CMK (cell line): ENCODE data around the gene S1PR1.
"Not testable (repeated sequence)": the region's sequence is repeated elsewhere in the genome, so short reads cannot be mapped to it uniquely, and the experiment has no call there.

Source experiments
- DNase-seq: peaks from one replicate; pipeline ENCODE4 v3.0.0-alpha.2; 2010; ENCODE audit warnings: low read depth

S1PR1 gene

DNA sequence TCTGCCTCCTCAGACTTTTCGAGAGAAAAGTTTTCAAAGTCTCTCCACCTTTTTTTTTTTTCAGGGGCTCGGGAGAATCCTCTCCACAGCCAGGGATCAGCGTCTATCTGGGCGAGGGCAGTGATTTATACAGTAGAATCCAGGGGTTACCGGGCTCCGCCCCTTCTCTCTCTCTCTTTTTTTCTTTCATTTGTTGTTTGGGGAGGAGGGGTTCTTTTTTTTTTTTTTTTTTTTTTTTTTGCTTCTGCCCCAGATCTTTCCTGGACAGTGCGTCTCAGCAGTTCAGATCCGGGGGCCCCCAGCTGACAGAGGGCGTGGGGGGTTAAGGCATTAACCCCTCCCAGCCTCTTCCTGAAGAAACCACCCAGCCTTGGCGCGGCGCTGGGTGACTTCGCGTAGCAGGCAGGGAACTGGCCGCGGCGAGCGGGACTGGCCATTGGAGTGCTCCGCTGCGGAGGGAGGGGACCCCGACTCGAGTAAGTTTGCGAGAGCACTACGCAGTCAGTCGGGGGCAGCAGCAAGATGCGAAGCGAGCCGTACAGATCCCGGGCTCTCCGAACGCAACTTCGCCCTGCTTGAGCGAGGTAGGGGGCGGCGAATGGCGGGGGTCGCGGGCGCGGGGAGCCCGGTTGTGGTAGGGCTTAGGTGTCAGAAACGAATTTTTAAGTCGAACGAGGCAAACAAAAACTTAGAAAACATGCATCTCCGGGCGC, at the start of gene S1PR1:
TSS of gene S1PR1 (plus strand) at position 504 of the 713 bp plus-strand sequence. CDS start 1,966 bp downstream, outside the sequence.
- peak; percentile 38 for DNase-seq

DNA sequence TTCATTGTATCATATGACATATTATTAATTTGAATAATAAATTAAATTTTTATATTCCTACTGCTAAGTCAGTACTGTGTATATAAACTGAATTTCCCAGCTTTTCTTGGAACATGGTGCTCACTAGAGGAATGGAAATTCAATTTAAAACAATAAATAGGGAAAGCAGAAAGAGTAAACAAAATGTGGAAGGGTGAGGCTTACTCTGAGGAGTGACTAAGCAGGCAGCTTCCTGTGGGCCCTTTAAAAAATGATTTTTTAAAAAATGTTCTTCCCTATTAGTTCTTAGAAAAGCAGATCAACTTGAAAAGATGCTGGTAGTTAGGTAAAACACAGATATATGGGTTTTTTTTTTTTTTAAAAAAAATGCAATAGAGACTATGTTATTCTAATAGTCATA, 49.5 kb upstream of the S1PR1 start:
- no peak for DNase-seq

DNA sequence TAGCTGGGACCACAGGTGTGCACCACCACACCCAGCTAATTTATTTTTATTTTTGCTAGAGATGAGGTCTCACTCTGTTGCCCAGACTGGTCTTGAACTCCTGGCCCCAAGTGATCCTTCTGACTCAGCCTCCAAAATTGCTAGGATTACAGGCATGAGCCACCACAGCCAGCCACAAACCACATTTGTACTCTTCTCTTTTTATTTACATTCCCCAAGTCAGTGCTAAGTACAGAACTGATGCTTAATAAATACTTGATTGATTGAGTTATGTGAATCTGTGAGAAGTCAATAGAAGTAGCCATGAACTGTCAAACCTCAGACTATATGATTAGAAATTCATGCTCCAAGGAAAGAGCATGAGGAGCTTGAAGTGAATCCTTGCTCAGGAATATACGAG, 48.5 kb upstream of the S1PR1 start:
- DNase-seq = no peak

DNA sequence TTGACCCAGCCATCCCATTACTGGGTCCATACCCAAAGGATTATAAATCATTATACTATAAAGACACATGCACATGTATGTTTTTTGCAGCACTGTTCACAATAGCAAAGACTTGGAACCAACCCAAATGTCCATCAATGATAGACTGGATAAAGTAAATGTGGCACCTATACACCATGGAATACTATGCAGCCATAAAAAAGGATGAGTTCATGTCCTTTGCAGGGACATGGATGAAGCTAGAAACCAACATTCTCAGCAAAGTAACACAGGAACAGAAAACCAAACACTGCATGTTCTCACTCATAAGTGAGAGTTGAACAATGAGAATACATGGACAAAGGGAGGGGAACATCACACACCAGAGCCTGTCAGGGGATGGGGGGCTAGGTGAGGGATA, 47.9 kb upstream of the S1PR1 start:
- DNase-seq = not testable (repeated sequence)

DNA sequence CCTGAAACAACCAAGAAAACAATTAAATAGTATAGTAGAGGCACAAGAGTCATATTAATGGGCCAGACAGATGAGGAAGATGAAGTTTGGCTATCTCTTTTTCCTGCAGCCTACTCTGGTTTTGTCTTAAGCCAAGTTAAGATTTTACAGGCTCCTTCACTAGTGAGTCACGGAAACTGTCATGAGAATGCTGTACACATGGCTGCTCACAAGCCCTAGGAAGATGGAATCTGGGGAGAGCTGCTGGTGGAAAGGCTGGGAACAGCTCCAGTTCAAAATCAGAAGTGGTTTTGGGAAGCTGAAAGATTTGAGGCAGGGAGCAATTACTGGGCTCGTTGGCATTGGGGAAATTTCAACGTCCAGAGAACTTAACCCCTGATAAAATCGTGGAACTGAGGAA, 46.4 kb upstream of the S1PR1 start:
- DNase-seq = no peak

DNA sequence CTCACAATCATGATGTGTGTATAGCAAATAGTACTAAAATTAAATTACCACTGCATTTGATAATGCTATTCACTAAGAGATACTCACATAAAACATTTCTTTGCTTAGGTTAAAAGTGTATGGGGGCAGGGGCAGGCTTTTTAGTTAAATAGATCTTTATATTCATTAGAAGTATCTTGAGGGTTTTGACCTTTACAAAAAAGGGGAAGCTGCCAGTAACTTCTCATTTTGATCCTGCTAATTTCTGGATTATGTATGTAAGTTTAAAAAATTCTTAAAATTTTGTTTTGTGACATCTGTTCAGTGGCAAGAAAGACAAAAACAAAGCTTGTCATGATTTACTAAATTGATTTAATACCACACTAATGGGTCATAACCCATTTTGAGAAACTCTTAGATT, 45.8 kb upstream of the S1PR1 start:
- no peak for DNase-seq

DNA sequence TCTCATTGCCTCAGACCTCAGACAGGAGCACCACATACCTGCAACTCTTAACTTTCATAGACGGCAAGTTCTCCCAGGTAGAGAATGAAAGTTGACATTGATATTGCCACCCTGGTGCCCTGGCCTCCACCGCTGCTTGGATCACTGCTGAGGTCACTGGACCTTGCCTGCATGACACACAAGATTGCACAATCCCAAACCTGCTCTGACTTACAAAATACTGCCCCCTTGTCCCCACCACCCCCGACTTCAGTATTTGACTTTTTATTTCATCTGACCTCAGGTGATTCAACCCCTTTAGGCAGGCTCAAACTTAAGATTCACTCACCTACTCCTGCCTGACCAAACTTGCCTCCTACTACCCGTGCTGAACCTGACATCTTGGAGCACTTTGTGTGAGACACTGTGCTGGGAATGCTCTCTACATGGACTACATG, 43.1 kb upstream of the S1PR1 start:
- DNase-seq = no peak

DNA sequence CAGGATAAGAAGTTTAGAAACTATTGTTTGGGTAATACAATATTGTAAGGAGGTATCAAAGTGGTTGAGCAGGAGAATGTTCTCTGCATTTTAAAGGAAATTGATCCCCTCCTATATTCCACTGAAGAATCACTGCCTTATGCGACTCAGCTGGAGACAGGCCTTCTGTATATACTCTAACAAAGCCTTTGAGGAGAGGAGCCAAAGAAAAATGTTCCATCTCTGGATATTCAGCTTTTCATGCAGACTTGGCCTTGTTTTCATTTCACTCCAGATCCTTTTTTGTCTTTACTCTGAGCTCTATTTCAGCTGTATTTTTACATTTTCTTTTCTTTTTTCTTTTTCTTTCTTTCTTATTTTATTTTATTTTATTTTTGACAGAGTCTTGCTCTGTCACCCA, 42.1 kb upstream of the S1PR1 start:
- no peak for DNase-seq

DNA sequence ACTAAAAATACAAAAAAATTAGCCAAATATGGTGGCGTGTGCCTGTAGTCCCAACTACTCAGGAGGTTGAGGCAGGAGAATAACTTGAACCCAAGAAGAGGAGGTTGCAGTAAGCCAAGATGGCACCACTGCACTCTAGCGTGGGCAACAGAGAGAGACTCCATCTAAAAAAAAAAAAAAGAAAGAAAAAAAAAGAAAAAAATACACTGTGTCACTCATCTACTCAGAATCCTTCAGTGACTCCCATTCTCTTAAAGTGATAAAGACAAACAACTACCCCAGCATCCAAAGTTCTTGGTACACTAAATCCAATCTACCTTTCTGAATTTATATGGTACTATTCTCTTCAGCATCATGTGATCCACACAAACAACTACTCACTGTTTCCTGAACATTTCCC, 40.2 kb upstream of the S1PR1 start:
- DNase-seq = no peak

DNA sequence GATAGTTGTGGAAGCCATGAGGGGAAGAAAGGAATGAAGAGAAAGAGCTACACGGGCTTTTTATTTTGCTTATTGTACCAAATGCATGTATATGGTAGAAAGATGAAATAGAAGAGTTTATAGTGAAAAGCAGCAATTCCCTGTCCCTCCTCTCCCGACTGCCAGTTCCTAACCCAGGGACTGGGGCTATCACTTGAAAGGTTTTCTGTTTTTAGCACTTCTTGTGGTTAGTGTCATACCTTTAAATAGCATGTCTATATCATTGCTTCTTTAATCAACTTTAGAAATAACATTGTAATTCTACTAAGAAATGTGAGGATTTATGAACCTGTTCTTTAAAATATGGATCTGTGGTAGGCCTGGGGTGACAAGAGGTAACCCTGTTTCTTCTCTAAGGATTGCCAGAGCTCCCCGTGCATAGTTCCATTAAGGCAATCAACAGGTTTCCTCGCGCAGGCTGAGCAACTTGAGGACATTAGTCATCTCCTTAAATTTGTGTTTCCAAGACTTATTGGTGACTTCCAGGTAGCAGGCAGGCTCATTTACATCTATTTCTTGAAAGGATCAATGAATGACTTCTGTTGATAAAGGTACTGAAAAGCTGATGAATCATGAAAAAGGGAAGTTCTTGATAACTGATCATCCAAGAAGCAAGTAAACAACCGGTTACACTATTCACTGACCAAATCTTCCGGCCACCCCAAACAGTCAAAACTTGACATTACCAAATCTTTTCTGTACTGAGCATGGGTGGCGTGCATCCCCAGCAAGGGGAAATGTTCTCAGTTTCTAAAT, 37.8 kb upstream of the S1PR1 start:
- no peak for DNase-seq

DNA sequence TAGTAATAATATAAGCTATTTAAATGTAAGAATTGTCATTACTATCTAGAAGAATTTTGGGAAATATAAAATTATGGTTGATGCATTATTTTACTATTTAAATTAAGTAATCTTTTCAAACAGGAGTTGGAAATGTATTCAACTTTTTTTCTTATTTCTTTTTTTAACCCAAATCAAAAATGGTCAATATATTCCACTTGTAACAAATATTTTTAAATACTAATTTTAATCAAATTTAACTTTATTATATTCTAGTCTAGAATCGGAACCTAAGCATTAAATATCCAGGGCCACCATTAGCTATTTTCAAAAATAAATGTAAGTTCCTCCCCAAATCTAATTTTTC, 37.2 kb upstream of the S1PR1 start:
- DNase-seq = no peak

DNA sequence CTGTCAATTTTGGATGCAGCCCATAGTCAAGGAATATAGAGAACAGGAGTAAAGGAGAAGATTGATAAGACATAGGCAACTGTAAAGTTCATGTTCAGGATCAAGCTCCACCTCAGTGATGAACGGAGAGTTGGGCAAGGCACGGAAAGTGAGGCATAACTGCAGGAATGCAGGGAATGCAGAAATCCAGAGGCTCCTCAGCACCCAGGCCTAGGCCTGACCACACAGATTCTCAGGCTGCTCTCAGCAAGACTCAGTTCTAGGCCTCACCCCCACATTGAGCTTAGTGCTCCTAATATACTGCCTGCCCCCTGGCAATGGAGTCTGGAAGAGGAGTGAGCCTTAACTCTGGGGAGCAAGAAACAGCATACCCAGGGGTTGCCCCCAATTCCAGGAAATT, 36.3 kb upstream of the S1PR1 start:
- no peak for DNase-seq

DNA sequence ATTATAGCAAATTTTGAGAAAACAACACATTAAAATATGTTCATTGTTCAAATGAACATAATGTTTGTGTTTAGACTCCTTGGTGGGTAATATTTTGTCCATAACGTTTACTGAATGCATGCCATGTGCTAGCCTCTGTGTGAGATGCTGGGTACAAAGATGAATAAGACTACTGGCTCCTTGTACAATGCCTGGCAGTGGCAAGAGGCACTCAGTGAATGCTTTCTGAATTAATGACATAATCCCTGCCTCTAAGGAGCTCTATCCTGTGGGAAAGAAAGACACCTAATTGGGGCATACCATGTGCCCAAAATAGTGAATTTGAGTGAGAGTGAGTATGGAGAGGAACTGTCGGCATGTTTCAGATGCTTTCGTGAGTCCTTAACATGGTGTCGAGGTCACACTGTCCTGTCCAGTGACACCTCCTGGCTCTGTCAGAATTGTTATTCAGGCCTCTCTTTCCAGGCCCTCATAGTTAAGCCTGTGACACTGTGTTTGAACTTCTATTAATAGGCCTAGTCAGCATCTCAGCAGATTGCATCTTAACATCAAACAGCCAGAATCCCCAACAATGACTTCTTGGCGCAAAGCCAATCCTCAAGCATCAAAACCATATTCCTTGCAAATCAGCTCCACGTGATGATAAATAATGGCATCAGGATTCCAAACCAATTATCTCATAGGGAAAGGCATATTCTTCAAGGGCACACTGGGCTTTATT, 32.8 kb upstream of the S1PR1 start:
- DNase-seq = no peak

DNA sequence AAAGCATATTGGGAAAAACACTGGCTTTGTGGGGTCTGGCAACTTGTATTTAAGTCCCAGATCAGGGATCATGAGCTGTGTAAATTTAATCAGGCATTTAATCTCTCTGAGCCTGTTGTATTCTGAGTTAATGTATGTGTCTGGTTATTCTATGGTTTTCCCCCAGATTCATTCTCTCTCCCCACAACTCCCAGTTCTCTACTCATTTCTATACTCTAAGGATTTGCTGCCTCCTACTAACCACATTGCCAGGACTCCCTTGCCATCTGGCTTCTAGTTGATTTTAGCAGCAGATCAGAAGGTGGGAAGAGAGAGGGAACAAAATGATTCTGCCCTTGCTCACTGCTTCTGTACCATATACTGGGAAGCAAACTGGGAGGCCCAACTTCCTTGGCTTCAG, 31.4 kb upstream of the S1PR1 start:
- no peak for DNase-seq

DNA sequence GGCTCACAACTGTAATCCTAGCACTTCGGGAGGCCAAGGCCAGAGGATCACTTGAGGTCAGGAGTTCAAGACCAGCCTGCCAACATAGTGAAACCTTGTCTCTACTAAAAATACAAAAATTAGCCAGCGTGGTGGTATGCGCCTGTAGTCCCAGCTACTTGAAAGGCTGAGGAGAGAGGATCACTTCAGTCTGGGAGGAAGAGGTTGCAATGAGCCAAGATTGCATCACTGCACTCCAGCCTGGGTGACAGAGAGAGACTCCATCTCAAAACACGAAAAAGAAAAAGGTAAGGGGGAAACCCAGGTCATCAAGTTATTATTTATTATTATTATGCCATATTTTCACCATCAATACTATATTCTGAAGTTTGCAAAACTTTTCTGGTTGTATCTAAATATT, 30.7 kb upstream of the S1PR1 start:
- not testable (repeated sequence) for DNase-seq

DNA sequence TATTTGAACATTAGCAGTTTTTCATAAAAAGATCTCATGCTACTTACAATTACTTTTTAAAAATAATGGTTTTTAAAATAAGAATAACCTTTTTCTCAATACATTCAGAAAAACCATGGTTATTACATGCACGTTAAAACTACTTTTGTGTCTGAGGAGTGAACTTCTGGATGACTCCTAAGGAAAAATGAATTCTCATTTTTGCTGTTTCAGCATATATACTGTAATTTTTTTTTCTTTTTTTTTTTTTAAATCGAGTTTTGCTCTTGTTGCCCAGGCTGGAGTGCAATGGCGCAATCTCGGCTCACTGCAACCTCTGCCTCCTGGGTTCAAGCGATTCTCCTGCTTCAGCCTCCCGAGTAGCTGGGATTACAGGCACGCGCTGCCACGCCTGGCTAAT, 29.5 kb upstream of the S1PR1 start:
- not testable (repeated sequence) for DNase-seq

DNA sequence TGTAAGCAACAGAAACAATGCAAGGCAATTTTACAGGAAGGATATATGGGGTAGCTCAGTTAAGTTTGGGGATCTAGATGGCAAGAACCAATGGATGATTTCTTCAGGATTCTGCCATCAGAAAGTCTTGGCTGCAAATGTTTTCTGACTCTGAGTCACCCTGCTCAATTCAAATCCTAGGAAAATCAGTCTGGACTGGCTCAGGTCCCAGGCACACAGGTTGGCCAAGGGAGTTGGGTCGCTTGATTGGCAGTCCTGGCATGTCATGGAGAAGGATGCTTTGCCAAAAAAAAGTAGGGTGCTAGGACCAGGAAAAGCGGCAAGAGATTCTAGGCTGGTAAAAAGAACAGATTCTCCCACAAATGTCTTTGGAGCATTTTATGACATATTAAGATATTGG, 28.9 kb upstream of the S1PR1 start:
- DNase-seq = no peak

DNA sequence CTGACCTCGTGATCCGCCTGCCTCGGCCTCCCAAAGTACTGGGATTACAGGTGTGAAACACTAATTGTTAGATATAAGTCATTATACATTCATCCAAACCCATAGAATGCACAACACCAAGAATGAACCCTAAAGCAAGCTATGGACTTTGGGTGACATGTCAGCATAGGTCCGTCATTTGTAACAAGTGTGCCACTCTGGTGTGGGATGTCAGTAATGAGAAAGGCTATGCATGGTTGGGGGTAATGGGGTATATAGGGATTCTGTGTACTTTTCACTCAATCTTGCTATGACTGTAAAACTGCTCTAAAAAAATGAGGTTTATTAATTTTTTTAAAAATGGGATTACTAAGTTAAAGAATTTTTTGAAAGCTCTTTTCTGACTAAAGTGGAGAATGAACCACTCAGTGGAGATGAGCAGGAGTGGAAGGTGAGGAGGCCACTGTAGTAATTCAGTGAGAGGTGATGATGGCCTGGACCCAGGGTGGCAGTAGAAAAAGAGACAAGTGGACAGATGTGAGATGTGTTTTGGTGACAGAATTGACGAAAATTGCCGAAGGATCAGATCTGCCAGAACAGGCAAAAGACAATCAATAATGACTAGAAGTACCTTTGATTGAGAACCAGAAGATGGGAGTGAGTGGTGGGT, 21.3 kb upstream of the S1PR1 start:
- no peak for DNase-seq

DNA sequence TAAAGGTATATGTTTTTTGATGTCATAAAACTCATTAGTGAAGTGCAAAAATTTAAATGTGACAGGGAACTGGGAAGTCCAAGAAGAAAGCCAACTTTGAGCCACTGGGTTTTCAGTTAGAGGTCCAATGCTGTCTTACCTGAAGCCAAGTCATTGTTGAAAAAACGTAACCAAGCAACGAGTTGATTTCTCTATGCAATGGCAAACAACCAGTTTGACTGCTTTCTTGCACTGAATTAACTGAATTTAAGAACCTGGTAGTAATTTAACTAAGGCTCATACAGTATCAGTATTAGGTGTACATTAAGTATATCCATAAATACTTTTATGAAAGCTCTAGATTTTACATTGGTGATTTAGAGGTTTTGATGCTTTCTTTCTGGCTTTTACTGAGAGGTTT, 20.2 kb upstream of the S1PR1 start:
- no peak for DNase-seq

DNA sequence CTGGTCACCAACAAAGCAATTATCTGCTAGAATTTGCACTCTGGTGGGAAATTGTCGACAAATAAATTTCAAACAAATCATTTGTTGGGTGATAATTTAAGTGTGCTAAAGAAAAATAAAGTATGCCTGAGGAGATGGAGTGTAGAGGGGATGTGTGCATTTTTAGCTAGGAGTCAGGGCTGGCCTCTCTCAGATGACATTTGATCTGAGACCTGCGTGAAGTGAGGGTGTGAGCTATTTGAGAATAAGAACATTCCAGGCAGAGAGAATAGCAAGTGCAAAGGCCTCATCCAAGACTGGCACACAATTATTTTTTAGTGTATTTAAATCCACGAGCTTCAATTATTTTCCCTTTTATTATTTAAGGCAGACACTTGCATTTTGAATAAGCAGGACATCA, 19.7 kb upstream of the S1PR1 start:
- no peak for DNase-seq

DNA sequence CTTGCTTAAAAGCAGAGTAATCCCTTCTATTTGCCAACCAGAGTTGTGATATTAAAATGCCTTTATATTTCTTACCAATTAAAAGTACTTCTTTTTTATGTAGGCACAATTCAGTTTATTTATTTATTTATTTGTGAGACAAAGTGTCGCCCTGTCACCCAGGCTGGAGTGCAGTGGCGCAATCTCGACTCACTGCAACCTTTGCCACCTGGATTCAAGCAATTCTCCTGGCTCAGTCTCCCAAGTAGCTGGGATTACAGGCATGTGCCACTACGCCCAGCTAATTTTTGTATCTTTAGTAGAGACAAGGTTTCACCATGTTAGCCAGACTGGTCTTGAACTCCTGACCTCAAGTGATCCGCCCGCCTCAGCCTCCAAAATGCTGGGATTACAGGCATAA, 17.9 kb upstream of the S1PR1 start:
- not testable (repeated sequence) for DNase-seq
